ENCODE measurements around the gene ZDHHC22. TPM values are rescaled to one million over a fixed set of nuclear protein-coding genes. Genes with fewer than 3 reads are reported as not detected.
A peak's percentile ranks its signal among the peaks of the same experiment; 100 is the strongest.

ZDHHC22 gene
- total RNA-seq, 1 donor from 2014 or later: 0.14 TPM

DNA sequence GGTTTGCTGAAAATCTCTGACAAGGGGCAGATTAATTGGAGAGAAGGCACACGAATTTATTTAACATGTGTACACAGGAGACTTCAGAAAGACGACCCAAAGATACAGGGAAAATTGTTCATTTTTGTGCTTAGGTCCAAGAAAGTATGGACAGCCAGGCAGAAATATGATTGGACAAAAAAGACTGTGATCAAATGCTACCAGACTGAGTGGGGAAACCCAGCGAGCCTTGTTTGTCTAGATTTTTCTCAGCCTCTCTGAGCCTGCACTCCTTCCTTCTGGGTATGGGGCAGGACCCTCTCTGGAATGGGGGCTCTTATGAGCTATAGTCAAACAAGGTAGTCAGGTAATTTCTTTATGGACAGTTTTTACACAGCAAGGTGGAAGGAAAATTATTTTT lies 54.0 kb downstream of the ZDHHC22 start:
- Mint-ChIP-seq H3K9me3 (ENCODE audit: low read depth) (peaks cover 11% of the 10 kb centered on the region), H3K27me3 (no peaks in the 10 kb centered on the region), H3K4me3 (ENCODE audit: low read depth) (no peak overlapping the region), H3K36me3 (ENCODE audit: insufficient read depth) (peaks cover 5% of the 10 kb centered on the region), H3K27ac (peak overlapping the region; percentile 99), H3K4me1 (ENCODE audit: low read depth) (peaks cover 49% of the 10 kb centered on the region)
- no peak for DNase-seq (ENCODE audit: low spot score, unreplicated experiment)
- TF ChIP-seq CTCF (IDR thresholded peaks at IDR 0.05; ENCODE audit: unreplicated experiment): no peak

DNA sequence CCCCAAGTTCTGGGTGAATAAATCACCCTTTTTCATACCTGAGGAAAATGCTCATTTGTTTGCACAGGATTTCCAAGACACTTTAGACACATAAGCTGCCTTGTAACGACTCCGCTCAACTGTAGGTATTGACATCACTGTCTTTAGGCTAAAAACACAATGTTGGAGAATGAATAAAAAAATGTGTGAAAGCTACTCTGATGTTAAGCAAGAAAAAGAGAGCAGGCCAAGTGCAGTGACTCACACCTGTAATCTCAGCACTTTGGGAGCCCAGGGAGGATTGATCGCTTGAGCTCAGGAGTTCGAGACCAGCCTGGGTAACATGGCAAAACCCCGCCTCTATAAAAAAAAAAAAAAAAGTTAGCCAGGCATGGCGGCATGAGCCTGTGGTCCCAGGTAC lies 54.6 kb downstream of the ZDHHC22 start:
- H3K36me3 Mint-ChIP-seq (ENCODE audit: insufficient read depth): peaks cover 5% of the 10 kb centered on the region
- H3K27me3 Mint-ChIP-seq: no peaks in the 10 kb centered on the region
- TF ChIP-seq CTCF (IDR thresholded peaks at IDR 0.05; ENCODE audit: unreplicated experiment): no peak
- DNase-seq (ENCODE audit: low spot score, unreplicated experiment): no peak
- H3K4me3 Mint-ChIP-seq (ENCODE audit: low read depth): no peak overlapping the region
- H3K4me1 Mint-ChIP-seq (ENCODE audit: low read depth): peaks cover 55% of the 10 kb centered on the region
- peaks cover 11% of the 10 kb centered on the region for H3K9me3 Mint-ChIP-seq (ENCODE audit: low read depth)
- H3K27ac Mint-ChIP-seq: peak overlapping the region; percentile 67

- peak overlapping the region; percentile 81 for H3K27ac Mint-ChIP-seq
- H3K27me3 Mint-ChIP-seq: no peaks in the 10 kb centered on the region
- no peak overlapping the region for H3K4me3 Mint-ChIP-seq (ENCODE audit: low read depth)
- peaks cover 58% of the 10 kb centered on the region for H3K4me1 Mint-ChIP-seq (ENCODE audit: low read depth)
- DNase-seq (ENCODE audit: low spot score, unreplicated experiment): no peak
- TF ChIP-seq CTCF (IDR thresholded peaks at IDR 0.05; ENCODE audit: unreplicated experiment): no peak
- H3K9me3 Mint-ChIP-seq (ENCODE audit: low read depth): peaks cover 6% of the 10 kb centered on the region
- peaks cover 3% of the 10 kb centered on the region for H3K36me3 Mint-ChIP-seq (ENCODE audit: insufficient read depth)
Measured at GRCh38 chr14:77086017-77086727, 55.4 kb downstream of the ZDHHC22 start.

GRCh38 chr14:77085538-77085937 lies 56.1 kb downstream of the ZDHHC22 start:
- Mint-ChIP-seq H3K4me3 (ENCODE audit: low read depth) (no peak overlapping the region), H3K9me3 (ENCODE audit: low read depth) (peaks cover 4% of the 10 kb centered on the region), H3K27ac (no peak overlapping the region), H3K36me3 (ENCODE audit: insufficient read depth) (peaks cover 3% of the 10 kb centered on the region), H3K4me1 (ENCODE audit: low read depth) (peaks cover 61% of the 10 kb centered on the region), H3K27me3 (no peaks in the 10 kb centered on the region)
- DNase-seq (ENCODE audit: low spot score, unreplicated experiment): no peak
- no peak for TF ChIP-seq CTCF (IDR thresholded peaks at IDR 0.05; ENCODE audit: unreplicated experiment)

GRCh38 chr14:77084985-77085384 lies 56.6 kb downstream of the ZDHHC22 start:
- no peak overlapping the region for H3K4me3 Mint-ChIP-seq (ENCODE audit: low read depth)
- H3K27ac Mint-ChIP-seq: peak overlapping the region; percentile 65
- H3K4me1 Mint-ChIP-seq (ENCODE audit: low read depth): peaks cover 61% of the 10 kb centered on the region
- peaks cover 6% of the 10 kb centered on the region for H3K9me3 Mint-ChIP-seq (ENCODE audit: low read depth)
- H3K27me3 Mint-ChIP-seq: no peaks in the 10 kb centered on the region
- no peak for DNase-seq (ENCODE audit: low spot score, unreplicated experiment)
- no peak for TF ChIP-seq CTCF (IDR thresholded peaks at IDR 0.05; ENCODE audit: unreplicated experiment)
- peaks cover 2% of the 10 kb centered on the region for H3K36me3 Mint-ChIP-seq (ENCODE audit: insufficient read depth)
